ENCODE measurements around the gene NOP58. TPM values are rescaled to one million over a fixed set of nuclear protein-coding genes. Genes with fewer than 3 reads are reported as not detected.

The NOP58 gene
- total and polyA plus RNA-seq, 2 donors (not counting 1 experiment from before 2014, with no cell fraction given): 41.1 to 47.2 TPM

DNA sequence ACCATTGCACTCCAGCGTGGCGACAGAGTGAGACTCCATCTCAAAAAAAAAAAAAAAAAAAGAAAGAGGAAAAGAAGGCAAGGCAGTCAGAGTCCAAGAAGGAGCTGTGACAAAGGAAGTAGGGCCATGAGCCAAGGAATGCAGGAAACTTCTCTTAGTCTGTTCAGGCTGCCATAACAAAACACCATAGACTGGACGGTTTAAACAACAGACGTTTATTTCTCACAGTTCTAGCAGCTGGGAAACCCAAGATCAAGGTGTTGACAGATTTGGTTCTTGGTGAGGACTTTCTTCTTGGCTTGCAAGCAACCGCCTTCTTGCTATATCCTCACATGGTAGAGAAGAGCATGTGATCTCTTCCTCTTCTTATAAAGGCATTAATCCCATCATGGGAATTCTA is 14.1 kb upstream of the NOP58 start:
- H4K20me1 ChIP-seq (ENCODE audit: control insufficient read depth, extremely low read depth, insufficient read depth, low read length): no peaks in the 10 kb centered on the region
- no peak for TF ChIP-seq CTCF (conservative IDR thresholded peaks at IDR 0.05 in 1 of 2, IDR thresholded peaks at IDR 0.05 in 1 of 2; ENCODE audit: low read depth in 1 of 2, low read length in 2 of 2)
- TF ChIP-seq EZH2 (IDR thresholded peaks at IDR 0.05; ENCODE audit: low read length, missing control alignments): no peak
- H3K36me3 ChIP-seq (ENCODE audit: control insufficient read depth, insufficient read depth, low read length): no peaks in the 10 kb centered on the region
- H3K27ac ChIP-seq (ENCODE audit: insufficient read depth, low read length): no peak overlapping the region
- peak in 1 of 2 donors; percentile 53 for DNase-seq (ENCODE audit: low read depth in 2 of 2)
- H3K4me1 ChIP-seq (ENCODE audit: control insufficient read depth, extremely low read depth, insufficient read depth, low read length): no peaks in the 10 kb centered on the region
- H3K27me3 ChIP-seq (ENCODE audit: control insufficient read depth, insufficient read depth, low read length): no peaks in the 10 kb centered on the region
- H3K9me3 ChIP-seq (ENCODE audit: control insufficient read depth, insufficient read depth, low read depth, low read length): no peaks in the 10 kb centered on the region
- peak overlapping the region; percentile 34 for H2AFZ ChIP-seq (ENCODE audit: low read length)
- H3K9ac ChIP-seq (ENCODE audit: insufficient read depth, low read length): no peak overlapping the region
- H3K4me2 ChIP-seq (ENCODE audit: extremely low read depth, insufficient read depth, low read length): no peak overlapping the region
- no peaks in the 10 kb centered on the region for H3K79me2 ChIP-seq (ENCODE audit: control insufficient read depth, insufficient read depth, low read length)
- no peak overlapping the region for H3K4me3 ChIP-seq (replicated peaks in 1 of 4; ENCODE audit: control extremely low read depth in 1 of 4, insufficient read depth in 1 of 4, low read depth in 3 of 4, low read length in 4 of 4)

- peak; percentile 42 for DNase-seq (ENCODE audit: low read depth in 2 of 2)
- Histone ChIP-seq H3K9ac (ENCODE audit: insufficient read depth, low read length) (no peak overlapping the region), H2AFZ (ENCODE audit: low read length) (no peak overlapping the region), H3K79me2 (ENCODE audit: control insufficient read depth, insufficient read depth, low read length) (peaks cover 10% of the 10 kb centered on the region), H3K36me3 (ENCODE audit: control insufficient read depth, insufficient read depth, low read length) (no peaks in the 10 kb centered on the region), H3K9me3 (ENCODE audit: control insufficient read depth, insufficient read depth, low read depth, low read length) (no peaks in the 10 kb centered on the region), H3K27me3 (ENCODE audit: control insufficient read depth, insufficient read depth, low read length) (no peaks in the 10 kb centered on the region), H4K20me1 (ENCODE audit: control insufficient read depth, extremely low read depth, insufficient read depth, low read length) (no peaks in the 10 kb centered on the region), H3K4me1 (ENCODE audit: control insufficient read depth, extremely low read depth, insufficient read depth, low read length) (no peaks in the 10 kb centered on the region), H3K4me3 (replicated peaks in 1 of 4; ENCODE audit: control extremely low read depth in 1 of 4, insufficient read depth in 1 of 4, low read depth in 3 of 4, low read length in 4 of 4) (no peak overlapping the region), H3K4me2 (ENCODE audit: extremely low read depth, insufficient read depth, low read length) (no peak overlapping the region), H3K27ac (ENCODE audit: insufficient read depth, low read length) (no peak overlapping the region)
- no peak for TF ChIP-seq CTCF (conservative IDR thresholded peaks at IDR 0.05 in 1 of 2, IDR thresholded peaks at IDR 0.05 in 1 of 2; ENCODE audit: low read depth in 1 of 2, low read length in 2 of 2)
- no peak for TF ChIP-seq EZH2 (IDR thresholded peaks at IDR 0.05; ENCODE audit: low read length, missing control alignments)
Observed at GRCh38 chr2:202261531-202261930, 4.0 kb upstream of the NOP58 start.

DNA sequence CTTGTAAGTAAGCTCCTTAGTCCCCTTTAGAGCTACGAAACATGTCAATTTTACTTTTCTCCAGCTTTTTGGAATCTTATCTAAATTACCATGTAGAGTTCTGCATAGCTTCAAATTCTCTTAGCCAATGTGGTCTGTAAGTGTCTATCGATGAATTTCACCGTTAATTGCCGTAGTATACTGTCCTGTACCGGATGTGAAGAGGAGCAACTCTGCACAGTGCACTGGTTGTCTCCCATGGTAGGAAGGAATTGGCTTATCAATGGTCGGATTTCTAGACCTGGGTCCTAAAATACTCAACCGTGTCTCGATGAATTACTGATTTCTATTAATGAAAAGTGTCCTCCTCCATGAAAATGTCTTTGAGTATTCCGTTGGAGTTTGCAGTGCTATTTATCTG is 1.9 kb downstream of the NOP58 start:
- H3K9ac ChIP-seq (ENCODE audit: insufficient read depth, low read length): no peak overlapping the region
- H4K20me1 ChIP-seq (ENCODE audit: control insufficient read depth, extremely low read depth, insufficient read depth, low read length): peaks cover 3% of the 10 kb centered on the region
- no peak overlapping the region for H2AFZ ChIP-seq (ENCODE audit: low read length)
- TF ChIP-seq CTCF (conservative IDR thresholded peaks at IDR 0.05 in 1 of 2, IDR thresholded peaks at IDR 0.05 in 1 of 2; ENCODE audit: low read depth in 1 of 2, low read length in 2 of 2) (no peak), EZH2 (IDR thresholded peaks at IDR 0.05; ENCODE audit: low read length, missing control alignments) (no peak)
- H3K27me3 ChIP-seq (ENCODE audit: control insufficient read depth, insufficient read depth, low read length): no peaks in the 10 kb centered on the region
- H3K27ac ChIP-seq (ENCODE audit: insufficient read depth, low read length): peak overlapping the region; percentile 51
- DNase-seq (ENCODE audit: low read depth in 2 of 2): peak in 1 of 2 donors; percentile 21
- H3K4me2 ChIP-seq (ENCODE audit: extremely low read depth, insufficient read depth, low read length): peak overlapping the region; percentile 93
- peak overlapping the region; percentile 87 to 99 (median 92) for H3K4me3 ChIP-seq (replicated peaks in 1 of 4; ENCODE audit: control extremely low read depth in 1 of 4, insufficient read depth in 1 of 4, low read depth in 3 of 4, low read length in 4 of 4)
- no peaks in the 10 kb centered on the region for H3K36me3 ChIP-seq (ENCODE audit: control insufficient read depth, insufficient read depth, low read length)
- H3K9me3 ChIP-seq (ENCODE audit: control insufficient read depth, insufficient read depth, low read depth, low read length): no peaks in the 10 kb centered on the region
- H3K79me2 ChIP-seq (ENCODE audit: control insufficient read depth, insufficient read depth, low read length): peaks cover 68% of the 10 kb centered on the region
- no peaks in the 10 kb centered on the region for H3K4me1 ChIP-seq (ENCODE audit: control insufficient read depth, extremely low read depth, insufficient read depth, low read length)

Measured in fibroblast of lung (primary cell).